Thyroid gland (tissue), 4 donors: Measurements from ENCODE around the gene COPZ2.

Experiments used
- CTCF ChIP-seq, 6 experiments: fragments of 200-600 bp in 3 of 6; fragments of 450-650 bp in 3 of 6; sonication (generic) in 3 of 6; IDR thresholded peaks; one replicate each; pipeline ENCODE4 v1.5.1; 2016 to 2019; ENCODE audit warnings: antibody characterized with exemption in 6 of 6, mild to moderate bottlenecking in 2 of 6, inconsistent platforms in 1 of 6, moderate library complexity in 1 of 6
- POLR2A ChIP-seq, 2 donors: fragments of 450-650 bp; IDR thresholded peaks; one replicate each; pipeline ENCODE4 v1.6.1; 2017; ENCODE audit warnings: antibody characterized with exemption in 2 of 2, mild to moderate bottlenecking in 2 of 2, moderate library complexity in 1 of 2

DNA sequence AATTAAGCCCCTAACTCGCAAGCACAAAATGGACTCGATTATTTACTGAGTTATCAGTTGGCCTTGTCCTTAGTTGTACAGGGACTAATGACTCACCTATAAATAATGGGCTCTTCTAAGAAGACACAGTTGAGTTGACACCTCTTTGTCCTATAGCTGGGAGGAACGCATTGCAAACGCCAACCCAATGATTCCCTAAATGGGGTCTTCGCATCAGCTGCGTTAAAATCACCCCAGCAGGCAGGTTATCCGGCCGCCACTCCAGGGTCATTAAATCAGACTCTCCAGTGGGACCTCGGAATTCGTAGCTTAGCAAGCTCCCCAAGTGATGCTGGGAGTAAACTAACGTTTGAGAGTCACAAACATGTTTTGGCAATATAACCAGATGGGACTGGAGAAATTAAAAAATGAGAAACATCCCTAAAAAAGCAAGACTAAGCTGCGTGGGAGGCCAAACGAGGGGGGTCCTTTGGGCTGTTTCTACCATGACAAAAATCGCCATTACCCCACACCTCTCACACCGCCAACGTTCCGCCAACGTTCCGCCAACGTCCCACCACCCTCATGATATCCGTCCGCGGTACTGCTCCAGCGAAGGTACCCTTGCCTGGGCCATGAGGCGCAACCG, 9.6 kb upstream of the COPZ2 start:
- TF ChIP-seq CTCF (IDR thresholded peaks at IDR 0.05) (no peak), POLR2A (IDR thresholded peaks at IDR 0.05) (no peak)
